BLaER1 (cell line): ENCODE measurements around the gene TTC23.

Experiments used
- H3K27ac ChIP-seq: shearing (Covaris generic); formaldehyde crosslinking; 2 replicates; pipeline ENCODE4 v1.8.1; 2022
- H3K27me3 ChIP-seq: shearing (Covaris generic); formaldehyde crosslinking; 2 replicates; pipeline ENCODE4 v1.8.1; 2022
- H3K36me3 ChIP-seq: shearing (Covaris generic); formaldehyde crosslinking; 2 replicates; pipeline ENCODE4 v1.8.1; 2022
- H3K4me1 ChIP-seq: shearing (Covaris generic); formaldehyde crosslinking; 2 replicates; pipeline ENCODE4 v1.8.1; 2022
- H3K4me2 ChIP-seq: shearing (Covaris generic); formaldehyde crosslinking; 2 replicates; pipeline ENCODE4 v1.8.1; 2022
- H3K4me3 ChIP-seq: shearing (Covaris generic); formaldehyde crosslinking; 2 replicates; pipeline ENCODE4 v1.8.1; 2022
- H3K9ac ChIP-seq: shearing (Covaris generic); formaldehyde crosslinking; 2 replicates; pipeline ENCODE4 v1.8.1; 2022
- H3K9me3 ChIP-seq: shearing (Covaris generic); formaldehyde crosslinking; 2 replicates; pipeline ENCODE4 v1.8.1; 2022
- H4K20me1 ChIP-seq: shearing (Covaris generic); formaldehyde crosslinking; 2 replicates; pipeline ENCODE4 v1.8.1; 2022
- Cebpa-rat ChIP-seq: shearing (Covaris generic); IDR thresholded peaks from 2 replicates; pipeline ENCODE4 v1.8.1; 2022

TTC23 gene

DNA sequence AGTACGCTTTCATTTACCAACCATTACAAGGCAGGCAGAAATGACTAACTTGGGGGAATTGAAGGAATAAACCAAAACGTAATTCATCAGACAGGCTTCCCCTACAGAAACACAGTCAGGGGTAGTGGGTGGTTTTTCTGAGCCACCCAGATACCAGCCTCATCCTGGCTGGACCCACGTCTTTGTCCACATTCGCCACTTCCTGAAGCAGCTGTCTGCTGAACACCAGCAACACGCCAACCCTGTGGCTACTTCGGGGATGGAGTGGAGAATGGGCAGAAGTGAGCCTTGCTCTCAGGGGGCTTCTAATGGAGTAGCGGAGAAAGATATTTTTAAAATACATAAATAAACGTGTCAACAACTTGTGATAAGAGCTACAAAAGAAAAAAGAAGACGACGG, 104.4 kb downstream of the TTC23 start:
- Histone ChIP-seq H3K27me3 (no peaks in the 10 kb centered on the region), H3K9ac (no peak overlapping the region), H3K4me2 (no peak overlapping the region), H3K4me3 (no peak overlapping the region), H3K27ac (no peak overlapping the region), H3K4me1 (no peaks in the 10 kb centered on the region), H3K9me3 (no peaks in the 10 kb centered on the region), H4K20me1 (no peaks in the 10 kb centered on the region), H3K36me3 (no peaks in the 10 kb centered on the region)
- TF ChIP-seq Cebpa-rat = no peak

GRCh38 chr15:99143655-99144610, 105.4 kb downstream of the TTC23 start:
- H4K20me1 ChIP-seq = no peaks in the 10 kb centered on the region
- H3K27ac ChIP-seq = no peak overlapping the region
- no peaks in the 10 kb centered on the region for H3K27me3 ChIP-seq
- no peak overlapping the region for H3K9ac ChIP-seq
- TF ChIP-seq Cebpa-rat = no peak
- no peak overlapping the region for H3K4me3 ChIP-seq
- H3K36me3 ChIP-seq = no peaks in the 10 kb centered on the region
- no peaks in the 10 kb centered on the region for H3K4me1 ChIP-seq
- no peaks in the 10 kb centered on the region for H3K9me3 ChIP-seq
- no peak overlapping the region for H3K4me2 ChIP-seq

- no peaks in the 10 kb centered on the region for H3K36me3 ChIP-seq
- H3K9me3 ChIP-seq = no peaks in the 10 kb centered on the region
- H3K4me3 ChIP-seq = no peak overlapping the region
- no peaks in the 10 kb centered on the region for H3K4me1 ChIP-seq
- no peak for TF ChIP-seq Cebpa-rat
- no peak overlapping the region for H3K9ac ChIP-seq
- no peak overlapping the region for H3K27ac ChIP-seq
- H4K20me1 ChIP-seq = no peaks in the 10 kb centered on the region
- H3K27me3 ChIP-seq = no peaks in the 10 kb centered on the region
- no peak overlapping the region for H3K4me2 ChIP-seq
These were observed 106.1 kb downstream of the TTC23 start for GRCh38 chr15:99143242-99143641.

- no peaks in the 10 kb centered on the region for H4K20me1 ChIP-seq
- H3K9ac ChIP-seq = no peak overlapping the region
- no peak for TF ChIP-seq Cebpa-rat
- H3K27me3 ChIP-seq = no peaks in the 10 kb centered on the region
- H3K4me3 ChIP-seq = no peak overlapping the region
- H3K9me3 ChIP-seq = no peaks in the 10 kb centered on the region
- H3K4me2 ChIP-seq = no peak overlapping the region
- H3K4me1 ChIP-seq = no peaks in the 10 kb centered on the region
- H3K36me3 ChIP-seq = no peaks in the 10 kb centered on the region
- no peak overlapping the region for H3K27ac ChIP-seq
These were observed 106.8 kb downstream of the TTC23 start for GRCh38 chr15:99142562-99142961.

- no peaks in the 10 kb centered on the region for H3K36me3 ChIP-seq
- H3K4me2 ChIP-seq = no peak overlapping the region
- H3K27me3 ChIP-seq = no peaks in the 10 kb centered on the region
- no peaks in the 10 kb centered on the region for H3K9me3 ChIP-seq
- H3K4me3 ChIP-seq = no peak overlapping the region
- no peak overlapping the region for H3K9ac ChIP-seq
- no peak for TF ChIP-seq Cebpa-rat
- no peak overlapping the region for H3K27ac ChIP-seq
- H3K4me1 ChIP-seq = no peaks in the 10 kb centered on the region
- no peaks in the 10 kb centered on the region for H4K20me1 ChIP-seq
These were observed 107.4 kb downstream of the TTC23 start for GRCh38 chr15:99141943-99142342.

DNA sequence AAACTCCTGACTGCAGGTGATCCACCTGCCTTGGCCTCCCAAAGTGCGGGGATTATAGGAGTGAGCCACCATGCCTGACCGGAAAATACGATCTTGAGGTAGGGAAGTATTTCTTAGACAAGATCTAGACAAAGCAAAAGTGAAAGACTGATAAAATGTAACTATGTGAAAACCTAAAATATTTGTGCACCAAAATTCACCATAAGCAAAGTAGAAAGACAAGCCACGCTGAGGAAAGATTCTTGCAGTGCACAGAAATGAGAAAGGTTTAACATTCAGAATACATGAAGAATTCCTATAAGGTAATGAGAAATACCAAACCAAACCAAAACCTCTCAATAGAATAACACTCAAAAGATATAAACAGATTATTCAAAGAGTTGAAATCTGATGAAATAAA, 108.8 kb downstream of the TTC23 start:
- Histone ChIP-seq H3K27me3 (no peaks in the 10 kb centered on the region), H3K4me1 (no peaks in the 10 kb centered on the region), H3K9ac (no peak overlapping the region), H3K4me3 (no peak overlapping the region), H3K27ac (no peak overlapping the region), H3K4me2 (no peak overlapping the region), H3K9me3 (no peaks in the 10 kb centered on the region), H3K36me3 (no peaks in the 10 kb centered on the region), H4K20me1 (no peaks in the 10 kb centered on the region)
- no peak for TF ChIP-seq Cebpa-rat

DNA sequence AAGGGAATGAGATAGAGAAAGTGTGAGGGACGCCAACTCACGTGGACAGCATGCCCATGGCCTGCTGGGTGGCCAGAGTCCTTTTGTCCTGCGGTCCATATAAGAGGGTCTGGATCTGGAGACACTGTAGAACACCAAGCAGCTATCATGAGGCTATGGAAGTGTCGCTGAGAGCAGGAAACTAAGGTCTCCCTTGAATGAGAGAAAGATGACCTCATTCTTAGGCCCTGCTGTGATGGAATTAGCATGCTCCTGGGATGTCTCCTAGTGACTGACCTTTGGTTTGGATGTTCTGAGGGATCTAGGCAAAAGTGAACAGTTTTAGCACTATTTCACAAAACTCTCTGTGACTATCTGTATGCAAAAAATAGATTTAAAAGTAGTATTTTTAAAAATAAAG, 110.1 kb downstream of the TTC23 start:
- H3K9ac ChIP-seq = no peak overlapping the region
- no peaks in the 10 kb centered on the region for H4K20me1 ChIP-seq
- no peak overlapping the region for H3K27ac ChIP-seq
- no peak overlapping the region for H3K4me3 ChIP-seq
- H3K4me2 ChIP-seq = no peak overlapping the region
- no peaks in the 10 kb centered on the region for H3K4me1 ChIP-seq
- no peaks in the 10 kb centered on the region for H3K9me3 ChIP-seq
- H3K27me3 ChIP-seq = no peaks in the 10 kb centered on the region
- H3K36me3 ChIP-seq = no peaks in the 10 kb centered on the region
- no peak for TF ChIP-seq Cebpa-rat

DNA sequence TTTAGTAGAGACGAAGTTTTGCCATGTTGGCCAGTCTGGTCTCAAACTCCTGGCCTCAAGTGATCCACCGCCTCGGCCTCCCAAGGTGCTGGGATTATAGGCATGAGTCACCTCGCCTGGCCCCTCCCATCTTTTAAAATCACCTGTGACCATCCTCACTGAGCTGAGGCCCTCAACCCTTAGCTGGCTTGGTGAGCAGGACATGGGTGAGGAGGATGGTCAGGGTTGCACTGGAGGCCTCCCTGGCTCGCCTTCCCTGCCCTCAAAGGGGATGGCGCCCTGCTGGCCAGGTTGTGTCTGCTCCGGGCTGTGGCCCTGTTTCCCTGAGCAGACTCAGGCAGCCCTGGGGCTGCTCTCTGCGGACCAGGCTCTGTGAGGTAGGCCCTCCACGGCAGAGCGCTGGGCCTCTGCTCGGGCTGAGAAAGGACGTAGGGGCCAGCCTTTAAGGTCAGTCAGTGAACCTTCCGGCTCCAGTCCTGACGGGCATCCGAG, 110.8 kb downstream of the TTC23 start:
- no peak for TF ChIP-seq Cebpa-rat
- H4K20me1 ChIP-seq = no peaks in the 10 kb centered on the region
- H3K4me3 ChIP-seq = no peak overlapping the region
- no peak overlapping the region for H3K4me2 ChIP-seq
- no peaks in the 10 kb centered on the region for H3K27me3 ChIP-seq
- no peak overlapping the region for H3K9ac ChIP-seq
- H3K4me1 ChIP-seq = no peaks in the 10 kb centered on the region
- H3K36me3 ChIP-seq = no peaks in the 10 kb centered on the region
- no peaks in the 10 kb centered on the region for H3K9me3 ChIP-seq
- H3K27ac ChIP-seq = no peak overlapping the region

DNA sequence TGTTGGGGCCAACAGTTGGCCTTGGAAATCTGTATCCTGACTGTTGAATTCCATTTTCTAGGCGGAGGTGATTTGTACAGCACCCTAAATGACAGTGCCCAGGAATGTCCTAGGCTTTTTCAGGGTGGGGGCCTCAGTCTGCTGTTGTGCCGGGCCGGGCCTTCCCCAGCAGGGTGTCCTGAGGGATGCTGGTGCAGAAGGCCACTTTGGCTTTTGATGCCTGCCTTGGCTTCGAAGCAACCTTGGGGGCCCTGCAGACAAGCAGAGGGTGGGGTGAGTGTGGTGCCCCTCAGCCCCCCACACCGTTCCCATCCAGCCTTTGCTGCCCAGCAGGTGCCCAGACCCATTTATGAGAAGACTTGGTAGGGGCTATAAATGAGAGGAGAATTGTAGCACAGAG, 111.5 kb downstream of the TTC23 start:
- Histone ChIP-seq H3K9me3 (no peaks in the 10 kb centered on the region), H3K4me1 (no peaks in the 10 kb centered on the region), H3K27ac (no peak overlapping the region), H3K4me3 (no peak overlapping the region), H3K27me3 (no peaks in the 10 kb centered on the region), H3K4me2 (no peak overlapping the region), H3K9ac (no peak overlapping the region), H3K36me3 (no peaks in the 10 kb centered on the region), H4K20me1 (no peaks in the 10 kb centered on the region)
- TF ChIP-seq Cebpa-rat = no peak

DNA sequence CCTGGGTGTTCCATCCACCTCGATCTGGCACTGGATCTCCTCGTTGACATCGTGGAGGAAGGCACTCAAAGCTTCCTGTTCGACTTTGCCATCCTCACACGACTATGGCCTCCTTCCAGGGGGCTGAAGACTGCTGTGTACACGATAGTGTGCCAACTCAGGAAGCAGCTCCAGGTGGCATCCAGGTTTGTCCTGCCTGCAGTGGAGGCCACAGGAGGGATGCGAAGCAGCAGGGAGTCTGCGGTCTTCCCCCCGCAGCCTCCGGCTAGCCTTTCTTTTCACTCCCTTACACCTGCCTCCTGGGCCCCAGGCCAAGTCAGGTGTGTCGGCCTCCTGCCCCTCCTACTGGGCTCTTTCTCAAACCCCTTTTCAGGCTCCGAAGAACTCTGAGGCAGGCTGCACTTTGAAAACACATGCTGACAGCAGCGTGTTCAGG, 112.3 kb downstream of the TTC23 start:
- Histone ChIP-seq H3K9ac (no peak overlapping the region), H3K9me3 (no peaks in the 10 kb centered on the region), H4K20me1 (no peaks in the 10 kb centered on the region), H3K27me3 (no peaks in the 10 kb centered on the region), H3K4me3 (no peak overlapping the region), H3K27ac (no peak overlapping the region), H3K4me2 (no peak overlapping the region), H3K36me3 (no peaks in the 10 kb centered on the region), H3K4me1 (no peaks in the 10 kb centered on the region)
- TF ChIP-seq Cebpa-rat = no peak
